Activated CD4-positive, alpha-beta T cell treated with anti-CD3 and anti-CD28 coated beads, Interleukin-2, amount 50 U/mL, for 4 hours (primary cell): ENCODE results near the gene KIF5C.

Experiments used
- DNase-seq, 2 experiments: peaks; one replicate each; pipeline ENCODE4 v3.0.0-alpha.2; 2020

KIF5C gene

DNA sequence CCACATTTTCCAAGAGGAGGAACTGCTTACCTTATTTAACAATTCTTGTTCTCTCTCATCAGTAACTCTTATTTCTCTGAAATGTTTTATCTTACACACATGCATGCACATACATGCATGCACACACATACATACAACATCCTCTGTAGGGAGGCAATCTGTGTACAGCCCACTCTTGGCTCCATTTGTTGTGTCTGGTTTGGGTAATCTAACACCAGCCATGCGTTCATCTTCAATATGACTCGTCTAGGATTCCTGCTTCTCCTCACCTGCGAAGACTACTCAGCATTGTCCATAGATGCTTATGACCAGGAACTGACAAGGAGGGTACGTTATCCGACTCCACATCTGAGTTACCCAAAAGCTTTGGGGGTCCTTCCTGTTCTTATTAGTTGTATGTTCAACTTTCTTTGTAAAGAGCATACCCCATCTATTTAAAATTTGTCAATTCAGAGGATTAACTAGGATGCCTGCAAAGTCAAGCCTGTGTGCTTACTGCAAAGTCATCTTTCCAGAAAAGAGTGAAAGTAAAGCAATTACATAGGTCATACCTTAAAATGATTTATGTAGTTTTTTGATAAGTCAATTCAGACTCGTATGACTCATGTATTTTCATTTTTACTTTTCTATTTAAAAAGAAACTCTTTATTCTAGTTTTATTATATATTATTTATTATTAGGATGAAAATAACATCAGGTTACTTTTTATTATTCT is 181.7 kb downstream of the KIF5C start:
- DNase-seq, result no peak

- DNase-seq, result no peak
Measured at GRCh38 chr2:149057401-149057800, 182.4 kb downstream of the KIF5C start.

DNA sequence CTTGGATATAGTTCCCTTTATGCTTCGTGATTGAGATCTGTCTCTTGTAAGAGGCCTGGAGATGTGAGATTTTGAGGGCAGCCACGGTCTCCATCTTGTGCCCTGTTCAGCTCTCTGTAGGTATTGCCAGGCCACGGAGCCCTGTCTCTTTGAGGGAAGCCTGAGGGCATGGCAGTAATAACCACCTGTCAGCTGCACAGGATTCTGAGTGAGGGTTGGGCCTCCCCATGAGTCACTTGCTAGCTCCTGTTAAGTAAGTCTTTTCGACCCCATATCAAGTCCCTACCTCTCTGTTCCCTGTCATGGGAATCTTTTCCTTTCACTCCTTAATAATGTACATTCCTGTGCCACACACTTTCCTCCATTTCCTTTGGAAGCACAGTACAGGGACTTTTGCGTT is 183.9 kb downstream of the KIF5C start:
- DNase-seq, result no peak

- DNase-seq, result no peak
Measured at GRCh38 chr2:149059822-149060221, 184.8 kb downstream of the KIF5C start.

DNA sequence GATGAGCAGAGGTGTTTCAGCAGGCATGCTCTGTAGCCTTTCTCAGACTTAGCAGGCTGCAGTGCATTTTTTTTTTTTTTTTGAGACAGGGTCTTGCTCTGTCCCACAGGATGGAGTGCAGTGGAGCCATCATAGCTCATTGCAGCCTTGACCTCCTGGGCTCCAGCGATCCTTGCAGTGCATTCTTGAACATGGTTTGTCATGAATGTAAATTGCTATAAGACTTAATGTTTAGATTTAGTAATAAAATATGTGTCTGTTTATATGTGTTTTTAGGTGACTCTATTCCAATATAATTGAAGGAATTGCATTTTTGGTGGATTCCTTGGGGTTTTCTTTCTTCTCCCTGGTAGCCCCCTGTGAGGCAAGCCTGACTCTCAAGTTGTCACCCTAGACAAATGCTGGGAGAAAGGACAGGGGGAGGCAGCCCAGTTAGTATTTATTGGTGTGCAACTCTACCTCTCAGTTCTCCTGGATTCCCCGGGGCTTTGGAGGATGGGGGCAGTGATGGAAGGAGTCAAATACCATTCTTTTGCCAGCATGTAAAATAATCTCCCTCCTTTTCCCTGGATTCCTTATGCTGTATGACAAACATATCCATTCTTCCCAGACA is 186.2 kb downstream of the KIF5C start:
- DNase-seq, result no peak

- no peak for DNase-seq
Measured at GRCh38 chr2:149062531-149062930, 187.5 kb downstream of the KIF5C start.

- DNase-seq, result no peak
Measured at GRCh38 chr2:149063177-149063576, 188.2 kb downstream of the KIF5C start.

DNA sequence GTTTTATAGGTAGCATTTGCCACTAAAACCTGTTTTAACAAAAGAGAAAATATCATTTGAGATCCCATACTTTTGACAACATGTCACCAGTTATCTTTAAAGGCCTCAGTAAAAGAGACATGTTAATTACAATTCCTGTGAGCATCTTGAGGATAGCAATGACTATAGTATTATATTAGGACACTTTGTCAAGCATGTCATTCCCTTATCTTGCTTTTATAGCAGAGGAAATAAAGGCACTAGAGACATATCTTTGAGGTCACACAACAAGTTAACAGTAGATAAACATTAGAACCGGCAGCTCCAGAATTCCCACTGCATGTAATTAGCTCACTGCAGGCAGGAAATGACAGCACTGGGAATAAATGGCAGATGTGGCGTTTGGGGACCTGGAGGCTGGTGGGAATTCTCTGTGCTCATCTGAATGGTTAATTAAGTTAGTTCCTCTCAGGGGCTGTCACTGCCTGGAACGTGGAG is 189.4 kb downstream of the KIF5C start:
- DNase-seq, result no peak

DNA sequence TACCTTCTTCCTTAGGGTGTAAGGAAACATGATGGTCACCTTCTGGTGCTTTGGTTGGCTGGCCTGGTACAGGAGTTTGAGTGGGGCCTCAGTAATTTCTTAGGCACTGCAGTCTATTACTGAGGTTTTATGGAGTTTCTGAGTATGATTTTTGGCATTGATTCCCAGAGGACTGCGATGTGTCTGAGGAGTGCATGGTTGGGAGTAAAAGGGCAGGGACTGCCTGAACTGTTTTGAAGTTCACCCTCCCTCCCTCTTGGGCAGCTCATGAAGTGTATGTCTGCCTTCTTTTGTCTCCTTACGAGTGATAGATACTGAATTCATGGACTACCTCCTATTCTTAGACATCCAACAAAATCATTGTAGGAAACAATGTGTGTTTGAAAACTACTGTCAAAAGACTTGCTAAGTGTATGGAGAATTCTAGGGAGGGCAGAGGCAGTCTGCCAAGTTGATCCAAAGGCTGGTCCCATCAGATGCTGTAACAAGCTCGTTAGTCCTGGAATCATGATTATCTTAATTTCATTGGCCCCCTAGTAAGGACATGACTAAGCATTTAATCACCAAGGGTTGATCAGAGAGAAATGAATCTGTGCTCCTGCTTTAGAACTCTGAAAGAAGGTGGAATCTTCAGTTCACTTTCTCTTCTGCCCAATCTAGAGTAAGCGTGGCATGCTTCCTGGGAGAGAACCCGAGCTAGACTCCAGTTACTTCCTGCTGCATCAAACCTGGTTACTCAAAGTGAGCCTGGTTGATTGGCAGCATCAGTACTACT is 190.0 kb downstream of the KIF5C start:
- DNase-seq, result no peak

DNA sequence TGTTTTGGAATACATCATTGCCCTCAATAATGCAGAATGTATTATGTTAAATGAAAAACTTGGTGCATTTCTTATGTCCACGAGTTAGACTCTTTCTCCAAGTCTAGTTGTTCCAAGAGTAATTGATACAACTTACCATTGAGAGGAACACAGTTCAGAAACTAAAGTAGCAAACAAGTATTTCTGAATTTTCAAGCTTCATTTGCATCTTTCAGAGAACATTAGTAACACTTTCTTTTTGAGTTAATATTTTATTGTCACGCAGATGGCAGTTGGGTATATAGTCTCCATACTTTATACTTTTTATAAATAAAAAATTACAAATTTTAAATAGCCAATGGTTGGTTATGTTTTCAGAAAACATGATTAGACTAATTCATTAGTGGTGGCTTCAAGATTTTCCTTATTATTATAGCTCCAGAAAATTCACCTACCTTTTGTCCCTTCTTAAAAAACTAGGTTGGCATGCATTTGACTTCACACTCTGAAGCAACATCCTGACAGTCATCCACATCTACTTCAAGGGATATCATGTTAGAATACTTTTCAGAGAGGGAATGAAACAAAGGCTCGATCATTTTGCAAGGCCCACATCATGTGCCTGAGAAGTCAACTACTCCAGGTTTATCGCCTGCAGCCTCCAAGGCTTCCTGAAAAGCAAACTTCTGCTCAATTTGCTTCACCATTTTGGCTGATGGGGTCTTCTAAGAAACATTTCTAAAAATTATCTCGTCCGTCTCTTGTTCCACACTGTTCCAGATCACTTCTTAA is 193.4 kb downstream of the KIF5C start:
- no peak for DNase-seq

GRCh38 chr2:149068996-149069888 is 194.2 kb downstream of the KIF5C start:
- DNase-seq, result peak; percentile 3 to 7

- no peak for DNase-seq
Measured at GRCh38 chr2:149070681-149071320, 195.8 kb downstream of the KIF5C start.

- no peak for DNase-seq
Measured at GRCh38 chr2:149075105-149075504, 200.1 kb downstream of the KIF5C start.

- no peak for DNase-seq
Measured at GRCh38 chr2:149075853-149076252, 200.8 kb downstream of the KIF5C start.
